Stimulated activated CD4-positive, alpha-beta T cell treated with anti-CD3 and anti-CD28 coated beads, Interleukin-12 subunit alpha, Interleukin-12 subunit beta, amount 100 ng/mL, for 4 hours (primary cell): ENCODE data around the gene ZNF782.
"Not testable (repeated sequence)": the region's sequence is repeated elsewhere in the genome, so short reads cannot be mapped to it uniquely, and the experiment has no call there.

Experiments used
- DNase-seq: peaks from one replicate; pipeline ENCODE4 v3.0.0-alpha.2; 2020

The ZNF782 gene

DNA sequence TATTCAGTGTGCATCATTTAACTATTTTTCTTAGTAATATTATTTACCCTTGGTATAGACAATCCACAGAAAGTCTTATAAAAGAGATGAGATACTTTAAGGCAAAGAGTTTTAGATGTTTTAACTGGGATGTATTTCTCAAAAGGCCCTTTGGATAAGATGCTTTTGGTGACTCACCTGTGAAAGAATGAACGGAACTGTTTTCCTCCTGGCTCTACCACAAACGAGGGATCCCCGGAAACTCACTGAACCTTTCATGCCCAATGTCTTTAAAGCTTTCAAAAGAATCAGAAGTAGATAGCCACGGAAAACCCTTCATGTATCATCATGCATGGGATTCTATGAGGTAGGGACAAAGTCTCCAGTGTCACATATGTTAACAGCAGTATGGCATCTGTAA is 1.6 kb downstream of the ZNF782 start:
- DNase-seq: no peak

DNA sequence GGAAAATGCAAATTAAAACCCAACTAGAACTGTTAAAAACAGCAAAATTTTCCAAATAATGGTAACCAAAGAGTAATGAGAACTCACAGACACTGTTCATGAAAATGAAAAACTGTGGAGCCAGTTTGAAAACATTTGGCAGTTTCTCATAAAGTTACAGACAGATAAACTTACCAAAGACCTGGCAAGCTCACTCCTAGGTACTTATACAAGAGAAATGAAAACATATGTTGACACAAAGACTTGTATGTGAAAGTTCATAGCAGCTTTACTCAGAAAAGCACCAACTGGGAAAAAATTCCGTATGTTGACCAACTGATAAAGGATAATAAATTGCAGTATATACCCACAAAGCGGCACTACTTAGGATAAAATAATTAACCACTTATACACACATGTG is 10.3 kb downstream of the ZNF782 start:
- no peak for DNase-seq

DNA sequence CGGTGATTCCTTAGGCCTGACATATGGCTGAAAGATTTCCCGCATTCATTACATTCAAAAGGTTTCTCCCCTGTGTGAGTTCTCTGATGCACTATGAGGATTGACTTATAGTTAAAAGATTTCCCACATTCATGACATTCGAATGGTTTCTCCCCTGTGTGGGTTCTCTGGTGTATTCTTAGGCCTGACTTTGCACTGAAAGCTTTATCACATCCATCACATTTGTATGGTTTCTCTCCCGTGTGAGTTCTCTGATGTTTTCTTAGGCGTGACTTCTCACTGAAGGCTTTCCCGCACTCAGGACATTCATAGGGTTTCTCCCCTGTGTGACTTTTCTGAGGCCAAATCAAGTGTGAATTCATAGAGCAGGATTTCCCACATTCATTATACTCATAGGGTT is 35.8 kb downstream of the ZNF782 start:
- DNase-seq: no peak

DNA sequence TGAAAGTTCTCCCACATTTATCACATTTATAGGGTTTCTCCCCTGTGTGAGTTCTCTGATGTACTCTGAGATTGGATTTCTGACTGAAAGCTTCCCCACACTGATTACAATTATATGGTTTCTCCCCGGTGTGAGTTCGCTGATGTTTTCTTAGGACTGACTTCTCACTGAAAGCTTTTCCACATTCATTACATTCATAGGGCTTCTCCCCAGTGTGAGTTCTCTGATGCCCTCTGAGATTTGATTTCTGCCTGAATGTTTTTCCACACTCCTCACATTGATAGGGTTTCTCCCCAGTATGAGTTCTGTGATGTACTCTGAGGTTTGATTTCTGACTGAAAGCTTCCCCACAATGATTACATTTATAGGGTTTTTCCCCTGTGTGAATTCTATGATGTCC is 36.3 kb downstream of the ZNF782 start:
- no peak for DNase-seq

DNA sequence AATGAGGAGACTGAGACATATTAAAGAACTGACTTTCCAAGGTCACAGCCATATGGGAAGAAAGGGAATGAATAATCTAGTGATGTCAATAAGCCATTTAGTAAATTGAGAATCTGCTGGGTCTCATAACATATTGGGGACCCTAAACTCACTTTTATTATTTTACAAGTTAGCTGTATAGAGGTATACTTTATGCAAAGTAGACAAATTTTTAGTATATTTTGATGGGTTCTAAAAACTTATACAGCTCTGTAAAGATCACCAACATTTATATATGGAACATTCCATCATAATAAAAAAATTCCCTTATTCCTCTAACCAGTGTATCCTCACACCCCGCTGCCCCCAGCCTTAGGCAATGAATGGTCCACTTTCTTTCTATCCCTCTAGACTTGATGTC is 40.7 kb downstream of the ZNF782 start:
- no peak for DNase-seq

DNA sequence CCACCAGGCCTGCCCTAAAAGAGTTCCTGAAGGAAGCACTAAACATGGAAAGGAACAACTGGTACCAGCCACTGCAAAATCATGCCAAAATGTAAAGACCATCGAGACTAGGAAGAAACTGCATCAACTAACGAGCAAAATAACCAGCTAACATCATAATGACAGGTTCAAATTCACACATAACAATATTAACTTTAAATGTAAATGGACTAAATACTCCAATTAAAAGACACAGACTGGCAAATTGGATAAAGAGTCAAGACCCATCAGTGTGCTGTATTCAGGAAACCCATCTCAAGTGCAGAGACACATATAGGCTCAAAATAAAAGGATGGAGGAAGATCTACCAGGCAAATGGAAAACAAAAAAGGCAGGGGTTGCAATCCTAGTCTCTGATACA is 55.4 kb downstream of the ZNF782 start:
- DNase-seq: not testable (repeated sequence)

DNA sequence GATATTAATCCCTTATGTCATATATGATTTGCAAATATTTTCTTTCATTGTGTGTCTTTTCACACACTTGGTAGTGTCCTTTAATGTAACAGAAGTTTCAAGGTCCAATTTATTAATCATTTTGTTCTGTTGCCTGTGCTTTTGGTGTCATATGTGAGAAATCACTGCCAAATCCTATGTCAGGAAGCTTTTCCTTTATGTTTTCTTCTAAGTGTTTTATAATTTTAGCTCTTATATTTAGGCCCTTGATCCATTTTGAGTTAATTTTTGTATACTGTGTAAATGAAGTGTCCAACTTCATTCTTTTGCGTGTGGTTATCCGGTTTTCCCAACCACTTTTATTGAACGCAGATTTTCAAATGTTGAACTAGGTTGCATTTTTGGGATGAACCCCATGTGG is 70.3 kb downstream of the ZNF782 start:
- DNase-seq: no peak

DNA sequence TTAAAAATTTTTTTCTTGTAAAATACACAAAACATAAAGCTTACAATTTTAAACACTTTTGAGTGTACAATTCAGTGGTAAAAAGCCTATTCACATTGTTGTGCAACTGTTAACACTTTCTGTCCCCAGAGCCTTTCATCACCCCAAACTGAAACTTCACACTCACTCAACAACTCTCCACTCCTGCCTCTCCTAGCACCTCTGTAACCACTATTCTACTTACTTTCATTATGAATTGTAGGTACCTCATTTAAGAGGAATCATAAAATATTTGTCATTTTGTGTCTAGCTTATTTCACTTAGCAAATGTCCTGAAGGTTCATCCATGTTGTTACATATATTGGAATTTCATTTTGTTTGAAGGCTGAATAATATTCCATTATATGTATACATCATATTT is 72.1 kb downstream of the ZNF782 start:
- DNase-seq: no peak

DNA sequence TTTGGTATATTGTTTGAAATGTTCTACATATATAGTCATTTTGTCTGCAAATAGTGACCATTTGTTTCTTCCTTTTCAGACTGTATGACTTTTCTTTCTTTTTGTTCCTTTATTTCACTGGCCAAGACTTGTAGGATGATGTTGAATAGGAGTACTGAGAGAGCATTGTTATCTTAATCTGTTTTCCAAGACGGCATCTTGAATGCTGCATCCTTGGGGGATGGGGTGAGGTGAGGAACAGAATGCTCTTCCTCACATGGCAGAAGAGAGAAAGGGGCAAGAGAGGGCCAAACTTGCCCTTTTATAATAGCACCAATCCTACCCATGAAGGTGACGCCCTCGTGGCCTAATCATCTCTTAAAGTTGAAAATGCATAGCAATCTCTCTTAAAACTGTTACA is 72.8 kb downstream of the ZNF782 start:
- no peak for DNase-seq

DNA sequence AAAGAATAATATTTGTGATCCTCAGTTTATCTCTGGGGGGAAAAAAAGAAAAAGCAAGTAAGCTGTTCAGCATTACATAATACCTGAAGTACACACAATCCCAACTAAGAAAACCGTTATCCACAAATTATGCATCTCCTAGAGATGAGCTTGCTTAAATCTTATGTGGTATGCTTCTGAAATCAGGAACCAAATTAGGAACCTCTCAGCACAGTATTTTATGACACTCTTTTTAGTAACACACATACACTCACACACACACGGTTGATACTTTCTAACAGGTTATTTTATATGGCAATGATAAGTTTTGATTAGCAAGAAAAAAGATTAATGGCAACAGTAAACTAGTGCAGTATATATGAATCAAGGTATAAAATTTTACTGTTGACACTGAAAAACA is 75.2 kb downstream of the ZNF782 start:
- DNase-seq: no peak

DNA sequence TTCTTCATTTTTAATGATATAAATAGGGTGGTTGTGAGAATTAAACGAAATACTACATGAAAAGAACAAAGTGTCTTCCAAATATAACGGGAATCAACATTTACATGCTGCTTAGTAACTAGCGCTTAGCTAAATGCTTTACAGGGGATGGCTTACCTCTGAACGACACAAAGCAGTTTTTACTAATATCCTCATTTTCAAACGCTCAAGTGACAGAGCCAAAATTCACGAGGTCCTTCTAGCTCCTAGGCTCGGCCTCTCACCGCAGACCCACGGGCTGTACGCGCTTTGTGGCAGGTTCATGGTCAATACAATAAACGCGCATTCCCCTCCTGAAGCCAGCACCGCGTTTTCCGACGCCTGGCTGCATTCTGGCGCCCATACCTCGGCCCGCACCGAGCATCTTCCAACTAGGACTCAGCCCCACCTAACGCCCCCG is 76.9 kb downstream of the ZNF782 start:
- no peak for DNase-seq

DNA sequence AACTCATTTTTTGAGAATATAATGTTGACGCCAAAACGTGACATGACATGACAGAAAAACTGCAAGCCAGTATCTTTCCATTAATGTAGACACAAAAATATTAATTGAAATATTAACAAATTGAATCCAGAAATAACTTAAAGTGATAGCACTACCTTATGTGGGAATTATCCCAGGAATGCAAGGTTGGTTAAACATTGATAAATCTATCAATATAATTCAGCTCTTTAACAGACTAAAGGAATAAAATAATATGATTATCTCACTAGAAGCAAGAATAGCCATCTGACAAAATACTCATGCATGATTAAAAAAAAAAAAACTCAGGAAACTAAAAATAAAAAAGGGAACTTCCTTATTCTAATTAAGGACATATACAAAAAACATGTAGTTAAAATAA is 83.2 kb downstream of the ZNF782 start:
- DNase-seq: no peak

DNA sequence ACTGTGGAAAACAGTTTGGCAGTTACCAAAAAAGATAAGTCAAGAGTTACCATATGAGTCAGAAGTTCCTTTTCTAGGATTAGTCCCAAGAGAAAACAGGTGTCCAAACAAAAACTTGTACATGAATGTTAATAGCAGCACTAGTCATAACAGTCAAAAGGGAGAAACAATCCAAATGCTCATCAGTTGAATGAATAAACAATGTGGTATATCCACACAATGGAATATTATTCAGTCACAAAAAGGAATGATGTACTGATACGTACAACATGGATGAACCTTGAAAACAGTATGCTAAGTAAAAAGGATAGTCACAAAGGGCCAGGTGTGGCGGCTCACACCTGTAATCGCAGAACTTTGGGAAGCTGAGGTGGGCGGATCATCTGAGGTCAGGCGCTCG is 84.3 kb downstream of the ZNF782 start:
- DNase-seq: no peak
